IMR-90 (cell line): Measurements from ENCODE around the gene ALDH3A2. TPM values are rescaled to one million over a fixed set of nuclear protein-coding genes. Genes with fewer than 3 reads are reported as not detected.

Experiments
- ATAC-seq: fragments of 200-7000 bp; cut with Tn5 transposase; 2 replicates; pipeline ENCODE4 v1.9.1; 2020; ENCODE audit warnings: low read depth, mild to moderate bottlenecking, moderate library complexity
- BruUV-seq: library from RNA; stranded (reverse); fragments of 400-500 nt; replicated peaks from 2 replicates; lab custom pipeline; 2021; lab: Mats Ljungman, UMichigan
- CTCF ChIA-PET: fragments of 300-600 bp; formaldehyde crosslinking; extraction: SDS; loops from one replicate; lab custom pipeline; 2021; ENCODE audit warnings: antibody characterized with exemption; lab: Yijun Ruan, JAX
- POLR2A ChIA-PET: fragments of 300-600 bp; sonication (Branson Sonifier 250); formaldehyde crosslinking; loops from one replicate; lab custom pipeline; 2022; ENCODE audit warnings: antibody characterized with exemption; ENCODE audit not compliant: unreplicated experiment; lab: Charles Lee
- DNase-seq: peaks from one replicate; pipeline ENCODE4 v3.0.0; 2013
- H2AFZ ChIP-seq: replicated peaks from 2 replicates; pipeline ENCODE3; 2013; ENCODE audit warnings: low read length, mild to moderate bottlenecking; ENCODE audit not compliant: poor library complexity
- H2AK5ac ChIP-seq: 2 replicates; pipeline ENCODE4 v1.6.1; 2013; ENCODE audit warnings: low read depth, low read length, inconsistent platforms
- H2AK9ac ChIP-seq: replicated peaks from 2 replicates; pipeline ENCODE3; 2013; ENCODE audit warnings: mild to moderate bottlenecking, low read depth, low read length, moderate library complexity; ENCODE audit not compliant: poor library complexity
- H2BK120ac ChIP-seq: 2 replicates; pipeline ENCODE4 v1.6.1; 2013; ENCODE audit warnings: low read depth, low read length, inconsistent platforms
- H2BK15ac ChIP-seq: 3 replicates; pipeline ENCODE4 v1.6.1; 2013; ENCODE audit warnings: low read depth, low read length, inconsistent platforms
- H2BK20ac ChIP-seq: 2 replicates; pipeline ENCODE4 v1.6.1; 2013; ENCODE audit warnings: low read depth, mild to moderate bottlenecking, inconsistent platforms, low read length, moderate library complexity
- H2BK5ac ChIP-seq: 2 replicates; pipeline ENCODE4 v1.6.1; 2013; ENCODE audit warnings: mild to moderate bottlenecking, low read depth, low read length, inconsistent platforms; ENCODE audit not compliant: poor library complexity, severe bottlenecking
- H3K14ac ChIP-seq: replicated peaks from 2 replicates; pipeline ENCODE4 v1.6.1; 2013; ENCODE audit warnings: low read depth, low read length, inconsistent platforms
- H3K18ac ChIP-seq: 2 replicates; pipeline ENCODE4 v1.6.1; 2013; ENCODE audit warnings: low read depth, low read length, control low read depth
- H3K23ac ChIP-seq: 2 replicates; pipeline ENCODE4 v1.6.1; 2013; ENCODE audit warnings: low read depth, low read length, inconsistent platforms
- H3K27ac ChIP-seq: 2 replicates; pipeline ENCODE4 v1.5.1; 2013; ENCODE audit warnings: mild to moderate bottlenecking, control low read depth, low read length; ENCODE audit not compliant: insufficient read depth
- H3K27me3 ChIP-seq: 2 replicates; pipeline ENCODE4 v1.6.1; 2013; ENCODE audit warnings: low read length; ENCODE audit not compliant: control insufficient read depth, insufficient read depth
- H3K36me3 ChIP-seq: 2 replicates; pipeline ENCODE4 v1.6.1; 2013; ENCODE audit warnings: low read length, mixed read lengths; ENCODE audit not compliant: control insufficient read depth, insufficient read depth
- H3K4ac ChIP-seq: 2 replicates; pipeline ENCODE4 v1.6.1; 2013; ENCODE audit warnings: low read depth, low read length, inconsistent platforms
- H3K4me1 ChIP-seq: 2 replicates; pipeline ENCODE4 v1.6.1; 2013; ENCODE audit warnings: low read length, mixed read lengths; ENCODE audit not compliant: control insufficient read depth, insufficient read depth
- H3K4me2 ChIP-seq: 2 replicates; pipeline ENCODE4 v1.6.1; 2013; ENCODE audit warnings: low read depth, mild to moderate bottlenecking, control low read depth, low read length, moderate library complexity
- H3K4me3 ChIP-seq: 2 replicates; pipeline ENCODE4 v1.5.1; 2013; ENCODE audit warnings: low read depth, mild to moderate bottlenecking, control low read depth, low read length, moderate library complexity; ENCODE audit not compliant: insufficient read depth
- H3K56ac ChIP-seq: 2 replicates; pipeline ENCODE4 v1.6.1; 2013; ENCODE audit warnings: low read length, inconsistent platforms; ENCODE audit not compliant: insufficient read depth; ENCODE audit errors: extremely low read depth
- H3K79me1 ChIP-seq, 2 experiments: 2 replicates each; pipeline ENCODE4 v1.6.1; 2013; ENCODE audit warnings: low read length in 2 of 2, inconsistent platforms in 1 of 2, low read depth in 1 of 2
- H3K9ac ChIP-seq: 2 replicates; pipeline ENCODE4 v1.6.1; 2013; ENCODE audit warnings: low read depth, low read length, control low read depth
- H3K9me1 ChIP-seq: 2 replicates; pipeline ENCODE4 v1.6.1; 2013; ENCODE audit warnings: low read length, inconsistent platforms; ENCODE audit not compliant: insufficient read depth
- H3K9me3 ChIP-seq: 2 replicates; pipeline ENCODE4 v1.6.1; 2013; ENCODE audit warnings: low read length; ENCODE audit not compliant: control insufficient read depth, insufficient read depth
- H4K20me1 ChIP-seq: 2 replicates; pipeline ENCODE4 v1.6.1; 2013; ENCODE audit warnings: low read length, inconsistent platforms; ENCODE audit not compliant: insufficient read depth
- H4K5ac ChIP-seq: 2 replicates; pipeline ENCODE4 v1.6.1; 2013; ENCODE audit warnings: mild to moderate bottlenecking, low read depth, low read length, control low read depth
- H4K8ac ChIP-seq, 2 experiments: 2 replicates each; pipeline ENCODE4 v1.6.1; 2013; ENCODE audit warnings: low read depth in 2 of 2, low read length in 2 of 2, control low read depth in 1 of 2, inconsistent platforms in 1 of 2
- H4K91ac ChIP-seq: 2 replicates; pipeline ENCODE4 v1.6.1; 2013; ENCODE audit warnings: low read depth, low read length, inconsistent platforms; ENCODE audit not compliant: insufficient read depth
- CEBPB ChIP-seq: IDR thresholded peaks from 2 replicates; pipeline ENCODE4 v1.6.1; 2012; ENCODE audit warnings: low read depth, low read length, improper control_type of control experiment
- FOS ChIP-seq: fragments of 150-350 bp; IDR thresholded peaks from 2 replicates; pipeline ENCODE4 v1.6.1; 2016; ENCODE audit warnings: low read depth, low read length
- MAZ ChIP-seq: IDR thresholded peaks from 2 replicates; pipeline ENCODE4 v1.6.1; 2012; ENCODE audit warnings: low read depth, mild to moderate bottlenecking, low read length, improper control_type of control experiment, moderate library complexity, borderline replicate concordance
- MXI1 ChIP-seq: IDR thresholded peaks from 2 replicates; pipeline ENCODE4 v1.6.1; 2012; ENCODE audit warnings: low read depth, mild to moderate bottlenecking, low read length, moderate library complexity, borderline replicate concordance
- NFE2L2 ChIP-seq: fragments of 150-350 bp; IDR thresholded peaks from 2 replicates; pipeline ENCODE4 v1.6.1; 2016; ENCODE audit warnings: low read depth, mild to moderate bottlenecking, low read length
- POLR2A ChIP-seq: IDR thresholded peaks from 2 replicates; pipeline ENCODE4 v1.6.1; 2012; ENCODE audit warnings: mild to moderate bottlenecking, low read depth, low read length
- RAD21 ChIP-seq: IDR thresholded peaks from 2 replicates; pipeline ENCODE4 v1.6.1; 2012; ENCODE audit warnings: low read length, improper control_type of control experiment
- RCOR1 ChIP-seq: IDR thresholded peaks from 2 replicates; pipeline ENCODE4 v1.6.1; 2012; ENCODE audit warnings: mild to moderate bottlenecking, low read length, improper control_type of control experiment; ENCODE audit not compliant: insufficient replicate concordance
- SMC3 ChIP-seq: fragments of 150-350 bp; IDR thresholded peaks from 2 replicates; pipeline ENCODE4 v1.6.1; 2016; ENCODE audit warnings: low read depth, mild to moderate bottlenecking, antibody characterized with exemption, low read length, moderate library complexity
- WGBS, 2 experiments: methylation state at CpG; one replicate each; pipeline versions ENCODE4 v1.1.5 to v1.1.7; 2013; ENCODE audit warnings: missing lambda C conversion rate in 2 of 2; ENCODE audit not compliant: insufficient read length in 1 of 2; ENCODE audit errors: extremely low coverage in 2 of 2; 5-methylcytosine and 5-hydroxymethylcytosine counted together
- dilution Hi-C: fragments of 300-500 bp; cut with HindIII; formaldehyde crosslinking; loops from one replicate; pipeline ENCODE4 v1.14.3; 2018; ENCODE audit warnings: low sequenced_read_pairs; ENCODE audit not compliant: unreplicated experiment
- in situ Hi-C: fragments of 300-500 bp; cut with MboI; formaldehyde crosslinking; loops from 3 replicates; pipeline ENCODE4 v1.14.3; 2019; ENCODE audit warnings: low sequenced_read_pairs, inconsistent platforms, mixed read lengths
- intact Hi-C: fragments of 100-400 bp; cut with micrococcal nuclease; formaldehyde crosslinking; loops from 2 replicates; pipeline ENCODE4 v1.10.0; 2022
- polyA plus RNA-seq, 3 experiments: library from polyadenylated mRNA; depleted of rRNA; stranded (reverse); fragments of >200 nt; gene quantifications; 2 replicates each; pipeline ENCODE4 v1.2.3, GENCODE V29; 2012; ENCODE audit warnings: low replicate concordance in 1 of 3
- total RNA-seq: library from RNA; depleted of rRNA; stranded (reverse); fragments of >200 nt; gene quantifications from 2 replicates; pipeline ENCODE4 v1.2.3, GENCODE V29; 2012
- TF ChIP-seq, protein P1 (sequence below): fragments of 150-350 bp; IDR thresholded peaks from 2 replicates; pipeline ENCODE4 v1.6.1; 2017; ENCODE audit warnings: mild to moderate bottlenecking, antibody characterized with exemption, low read length, low read depth

Gene ALDH3A2
- total and polyA plus RNA-seq, 2 of the 4 experiments (the other 2 are of a cell fraction), result 4.0 to 7.9 TPM

DNA sequence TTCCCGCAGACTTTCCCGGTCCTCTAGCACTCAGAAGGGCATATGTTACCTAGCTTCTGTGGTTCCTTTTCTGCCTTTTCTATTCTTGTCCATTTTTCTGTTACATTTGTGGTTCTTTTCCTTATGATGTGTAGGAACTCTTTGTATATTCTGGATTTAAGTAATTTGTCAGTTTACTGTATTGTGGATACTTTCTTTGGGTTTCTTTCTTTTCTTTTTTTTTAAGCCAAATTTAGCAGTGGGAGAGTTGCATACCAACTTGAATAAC is 657 bp downstream of the ALDH3A2 start:
- H3K36me3 ChIP-seq, result no peaks in the 10 kb centered on the region; the same call in 1 of the 2 replicates
- H4K5ac ChIP-seq, result no peak overlapping the region
- in situ Hi-C loops, result no loop called here
- no peak overlapping the region for H3K14ac ChIP-seq
- peak overlapping the region; percentile 97 for H2AFZ ChIP-seq
- no peak overlapping the region for H2BK120ac ChIP-seq
- H2BK5ac ChIP-seq, result no peak overlapping the region
- H4K8ac ChIP-seq, result no peak overlapping the region
- dilution Hi-C loops, result no loop called here
- H4K91ac ChIP-seq, result no peak overlapping the region
- ChIA-PET CTCF (interaction anchor here (0.6 to 1.2 kb wide), 3 partner anchors 26 to 163 kb away, joined by 3 to 5 read pairs (median 3); no protein-coding TSS in a partner anchor), POLR2A (no interaction called here)
- no peak for ATAC-seq
- no peak for DNase-seq
- H3K9me3 ChIP-seq, result no peaks in the 10 kb centered on the region
- 0 out of 2 replicates have a peak overlapping the region, but pooled peaks have one; percentile 59 for H3K23ac ChIP-seq
- intact Hi-C loops, result loop anchor here (2.0 to 5.0 kb wide), 3 partner anchors 114 to 287 kb away; partner anchors contain the start of gene B9D1
- no peaks in the 10 kb centered on the region for H3K79me1 ChIP-seq
- no peak overlapping the region for H3K56ac ChIP-seq
- no peak overlapping the region for H2BK15ac ChIP-seq
- TF ChIP-seq RCOR1, result no peak
- no peak for TF ChIP-seq MAZ
- TF ChIP-seq MXI1, result no peak
- no peak for TF ChIP-seq FOS
- no peak for TF ChIP-seq NFE2L2
- no peak for TF ChIP-seq RAD21
- no peak for TF ChIP-seq POLR2A
- TF ChIP-seq, protein P1, sequence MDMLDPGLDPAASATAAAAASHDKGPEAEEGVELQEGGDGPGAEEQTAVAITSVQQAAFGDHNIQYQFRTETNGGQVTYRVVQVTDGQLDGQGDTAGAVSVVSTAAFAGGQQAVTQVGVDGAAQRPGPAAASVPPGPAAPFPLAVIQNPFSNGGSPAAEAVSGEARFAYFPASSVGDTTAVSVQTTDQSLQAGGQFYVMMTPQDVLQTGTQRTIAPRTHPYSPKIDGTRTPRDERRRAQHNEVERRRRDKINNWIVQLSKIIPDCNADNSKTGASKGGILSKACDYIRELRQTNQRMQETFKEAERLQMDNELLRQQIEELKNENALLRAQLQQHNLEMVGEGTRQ, result no peak
- no peak for TF ChIP-seq SMC3
- no peak for TF ChIP-seq CEBPB
- 0 out of 2 replicates have a peak overlapping the region, but pooled peaks have one; percentile 21 for H3K9ac ChIP-seq
- peaks cover 25% of the 10 kb centered on the region for H3K27me3 ChIP-seq
- H3K4me2 ChIP-seq, result peak overlapping the region; percentile 78
- peaks cover 8% of the 10 kb centered on the region for H3K4me1 ChIP-seq
- no peak overlapping the region for H2BK20ac ChIP-seq
- no peak overlapping the region for H3K27ac ChIP-seq
- H2AK9ac ChIP-seq, result no peak overlapping the region
- WGBS, 2 experiments, result 0% methylated on average over 2 of the region's 2 CpGs; no CpG with 5 or more reads in 1 of the 2 experiments
- BruUV-seq, result no TSS peak
- H3K9me1 ChIP-seq, result no peaks in the 10 kb centered on the region
- H2AK5ac ChIP-seq, result no peak overlapping the region
- H3K18ac ChIP-seq, result no peak overlapping the region
- no peak overlapping the region for H3K4ac ChIP-seq
- peak overlapping the region; percentile 72 for H3K4me3 ChIP-seq
- H4K20me1 ChIP-seq, result peaks cover 6% of the 10 kb centered on the region; the same call in 1 of the 2 replicates
